Measurements from ENCODE around the gene ZNF248. TPM values are rescaled to one million over a fixed set of nuclear protein-coding genes. Genes with fewer than 3 reads are reported as not detected.
A peak's percentile ranks its signal among the peaks of the same experiment; 100 is the strongest.
"Not testable (repeated sequence)": the region's sequence is repeated elsewhere in the genome, so short reads cannot be mapped to it uniquely, and the experiment has no call there.

ZNF248 gene
- total and polyA plus RNA-seq, 9 donors = 9.1 to 19.9 (median 17.5) TPM

DNA sequence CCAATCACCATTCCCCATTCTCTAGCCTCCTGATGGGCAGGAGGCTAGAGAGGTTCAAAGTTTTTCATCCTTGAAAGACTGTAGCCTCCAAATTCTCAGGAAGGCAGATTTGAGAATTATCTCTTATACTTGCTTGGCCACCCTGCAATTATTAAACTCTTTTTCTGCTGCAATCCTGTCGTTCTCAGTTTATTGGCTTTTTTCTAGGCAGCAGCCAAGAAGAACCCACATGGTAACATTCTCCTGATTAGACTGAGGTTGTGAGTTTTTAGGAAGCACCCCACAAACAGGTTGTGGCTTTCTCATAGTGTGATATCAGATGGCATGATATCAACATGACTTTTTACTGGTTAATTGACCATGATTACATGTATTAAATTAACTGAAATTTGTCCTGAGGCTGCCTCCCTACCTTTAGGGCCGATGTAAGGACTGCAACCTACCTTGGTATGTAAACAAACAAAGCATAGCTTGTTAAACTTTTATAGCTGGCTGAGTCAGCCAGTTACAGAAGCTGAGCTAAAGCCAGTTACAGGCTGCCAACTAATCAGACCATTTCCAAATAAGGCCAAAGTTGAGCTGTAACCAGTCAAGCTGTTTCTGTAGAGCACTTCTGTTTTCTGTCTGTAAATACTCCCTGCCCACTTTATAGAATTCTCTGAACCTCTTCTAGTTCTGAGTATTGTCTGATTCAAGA lies 3.2 kb upstream of the ZNF248 start:
- H3K27me3 ChIP-seq = no peaks in the 10 kb centered on the region
- H3K4me3 ChIP-seq = no peak overlapping the region
- H3K27ac ChIP-seq = no peak overlapping the region
- 31 to 43% (median 43%) methylated on average over 2 of the region's 2 CpGs for WGBS, 3 donors
- H3K4me1 ChIP-seq (ENCODE audit: insufficient read depth) = peaks cover 5% of the 10 kb centered on the region
- DNase-seq = no peak
- H3K36me3 ChIP-seq = no peaks in the 10 kb centered on the region
- intact Hi-C loops (cut with DNase I) = no loop called here
- TF ChIP-seq EP300 (IDR thresholded peaks at IDR 0.05) (no peak), POLR2A (IDR thresholded peaks at IDR 0.05) (no peak)
- TF ChIP-seq, protein P1, sequence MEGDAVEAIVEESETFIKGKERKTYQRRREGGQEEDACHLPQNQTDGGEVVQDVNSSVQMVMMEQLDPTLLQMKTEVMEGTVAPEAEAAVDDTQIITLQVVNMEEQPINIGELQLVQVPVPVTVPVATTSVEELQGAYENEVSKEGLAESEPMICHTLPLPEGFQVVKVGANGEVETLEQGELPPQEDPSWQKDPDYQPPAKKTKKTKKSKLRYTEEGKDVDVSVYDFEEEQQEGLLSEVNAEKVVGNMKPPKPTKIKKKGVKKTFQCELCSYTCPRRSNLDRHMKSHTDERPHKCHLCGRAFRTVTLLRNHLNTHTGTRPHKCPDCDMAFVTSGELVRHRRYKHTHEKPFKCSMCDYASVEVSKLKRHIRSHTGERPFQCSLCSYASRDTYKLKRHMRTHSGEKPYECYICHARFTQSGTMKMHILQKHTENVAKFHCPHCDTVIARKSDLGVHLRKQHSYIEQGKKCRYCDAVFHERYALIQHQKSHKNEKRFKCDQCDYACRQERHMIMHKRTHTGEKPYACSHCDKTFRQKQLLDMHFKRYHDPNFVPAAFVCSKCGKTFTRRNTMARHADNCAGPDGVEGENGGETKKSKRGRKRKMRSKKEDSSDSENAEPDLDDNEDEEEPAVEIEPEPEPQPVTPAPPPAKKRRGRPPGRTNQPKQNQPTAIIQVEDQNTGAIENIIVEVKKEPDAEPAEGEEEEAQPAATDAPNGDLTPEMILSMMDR (IDR thresholded peaks at IDR 0.05) = no peak
- no peaks in the 10 kb centered on the region for H3K9me3 ChIP-seq

DNA sequence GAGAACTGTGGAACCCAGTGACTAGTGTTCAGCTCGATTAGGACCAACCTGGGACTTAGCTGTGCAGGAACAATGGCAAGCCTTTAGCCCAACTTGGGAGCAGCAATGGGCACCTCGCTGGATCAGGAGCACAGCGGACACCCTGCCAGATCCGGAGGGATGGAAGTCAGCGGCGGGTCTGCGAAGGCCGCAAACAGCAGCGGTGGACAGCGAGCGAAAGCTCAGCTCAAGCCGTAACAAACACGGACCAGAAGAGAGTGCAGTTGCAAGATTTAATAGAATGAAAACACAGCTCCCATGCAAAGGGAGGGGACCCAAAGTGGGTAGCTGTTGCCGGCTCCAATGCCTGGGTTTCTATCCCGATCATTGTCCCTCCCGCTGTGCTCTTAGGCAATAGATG lies 1.9 kb upstream of the ZNF248 start:
- intact Hi-C loops (cut with DNase I) = loop anchor here in 3 of 4 donors (5.0 to 10.0 kb wide), 3 partner anchors 116 to 236 kb away; partner anchors contain the start of genes ZNF25 (in 2 of the 3), ZNF33A (in 1 of the 3) and ZNF37A (in 1 of the 3)
- not testable (repeated sequence) for H3K27me3 ChIP-seq; H3K4me1 ChIP-seq (ENCODE audit: insufficient read depth); H3K27ac ChIP-seq; H3K36me3 ChIP-seq; H3K9me3 ChIP-seq; H3K4me3 ChIP-seq
- WGBS, 3 donors = 95 to 96% (median 96%) methylated on average over 16 of the region's 16 CpGs
- DNase-seq = peak in 1 of 5 donors; percentile 23

DNA sequence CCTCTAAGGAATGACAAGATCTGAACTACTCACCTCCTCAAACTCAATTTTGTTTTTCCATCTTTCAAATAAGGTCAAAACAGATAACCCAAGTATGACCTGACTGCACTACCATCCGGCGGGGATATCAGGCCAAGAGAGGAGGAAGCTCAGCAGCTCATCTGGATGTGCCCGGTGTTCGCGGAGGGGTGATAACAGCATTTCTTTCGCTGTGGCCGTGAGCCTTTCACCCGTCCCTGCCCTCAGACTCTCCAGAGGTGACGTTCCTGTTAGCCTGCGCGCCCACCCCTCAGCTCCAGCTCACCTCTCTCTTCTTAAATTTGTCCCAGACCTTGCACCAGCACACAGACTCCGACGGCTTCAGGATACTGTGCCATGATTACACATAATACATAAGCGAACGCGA lies 526 bp downstream of the ZNF248 start:
- DNase-seq = peak in 4 of 5 donors; percentile 25 to 52 (median 36)
- Histone ChIP-seq H3K4me1 (ENCODE audit: insufficient read depth) (peaks cover 8% of the 10 kb centered on the region), H3K27me3 (no peaks in the 10 kb centered on the region), H3K36me3 (no peaks in the 10 kb centered on the region), H3K27ac (peak overlapping the region; percentile 98 to 99), H3K4me3 (peak overlapping the region; percentile 92), H3K9me3 (no peaks in the 10 kb centered on the region)
- TF ChIP-seq, protein P1 (IDR thresholded peaks at IDR 0.05) = no peak
- TF ChIP-seq POLR2A (IDR thresholded peaks at IDR 0.05) (no peak), EP300 (IDR thresholded peaks at IDR 0.05) (no peak)
- intact Hi-C loops (cut with DNase I) = loop anchor here in 3 of 4 donors (5.0 to 10.0 kb wide), 3 partner anchors 118 to 238 kb away; partner anchors contain the start of genes ZNF25 (in 2 of the 3), ZNF33A (in 1 of the 3) and ZNF37A (in 1 of the 3)
- WGBS, 3 donors = 0 to 1% (median 1%) methylated on average over 16 of the region's 16 CpGs

DNA sequence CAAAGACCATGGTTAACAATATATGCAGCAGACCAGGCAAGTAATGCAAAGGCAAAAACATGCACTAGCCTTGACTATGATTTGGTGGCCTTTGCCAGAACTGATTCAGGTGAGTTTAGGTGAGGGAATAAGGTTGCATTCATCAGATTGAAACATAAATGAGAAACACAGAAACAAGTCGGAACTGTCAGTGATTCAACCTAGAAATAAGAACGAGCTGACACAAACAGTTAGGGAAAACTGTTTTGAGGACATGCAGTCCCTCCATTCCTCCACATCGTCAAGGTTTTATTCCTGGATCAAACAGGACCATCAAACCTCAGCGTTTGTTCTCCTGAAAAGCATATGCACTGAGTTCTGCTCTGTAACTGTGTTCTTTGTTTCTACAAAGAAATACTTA lies 1.8 kb downstream of the ZNF248 start:
- Histone ChIP-seq H3K27ac (peak overlapping the region in 1 of 2 donors; percentile 99), H3K36me3 (no peaks in the 10 kb centered on the region), H3K4me3 (peak overlapping the region; percentile 92), H3K27me3 (no peaks in the 10 kb centered on the region), H3K9me3 (no peaks in the 10 kb centered on the region), H3K4me1 (ENCODE audit: insufficient read depth) (peaks cover 8% of the 10 kb centered on the region)
- intact Hi-C loops (cut with DNase I) = loop anchor here in 3 of 4 donors (5.0 to 10.0 kb wide), 3 partner anchors 119 to 239 kb away; partner anchors contain the start of genes ZNF25 (in 2 of the 3), ZNF33A (in 1 of the 3) and ZNF37A (in 1 of the 3)
- WGBS, 3 donors = 21 to 33% (median 26%) methylated on average over 4 of the region's 4 CpGs
- no peak for DNase-seq
- TF ChIP-seq, protein P1 (IDR thresholded peaks at IDR 0.05) = no peak
- TF ChIP-seq POLR2A (IDR thresholded peaks at IDR 0.05) (no peak), EP300 (IDR thresholded peaks at IDR 0.05) (no peak)

DNA sequence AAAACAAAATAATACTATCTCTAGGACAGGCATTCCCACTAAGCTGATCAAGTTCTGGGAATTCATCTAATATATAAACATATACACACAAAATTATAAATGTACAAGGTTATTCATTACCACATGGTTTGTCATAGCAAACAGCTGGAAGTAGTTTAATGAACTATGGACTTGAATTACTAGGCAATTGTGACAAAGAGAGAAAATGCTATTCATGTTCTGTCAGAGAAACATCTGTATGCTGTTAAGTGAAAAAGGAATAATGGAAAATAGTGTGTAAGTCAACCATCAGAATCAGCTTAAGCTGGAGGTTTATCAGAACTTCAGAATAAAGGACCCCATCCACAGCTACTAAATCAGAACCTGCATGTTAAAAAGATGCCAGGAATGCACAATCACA lies 2.8 kb downstream of the ZNF248 start:
- intact Hi-C loops (cut with DNase I) = loop anchor here in 3 of 4 donors (5.0 to 10.0 kb wide), 3 partner anchors 120 to 240 kb away; partner anchors contain the start of genes ZNF25 (in 2 of the 3), ZNF33A (in 1 of the 3) and ZNF37A (in 1 of the 3)

More for the DNA sequence above, 2.8 kb downstream of the ZNF248 start:
- H3K36me3 ChIP-seq = no peaks in the 10 kb centered on the region
- no peak for DNase-seq
- H3K27me3 ChIP-seq = no peaks in the 10 kb centered on the region
- no peak overlapping the region for H3K4me3 ChIP-seq
- H3K9me3 ChIP-seq = no peaks in the 10 kb centered on the region
- H3K27ac ChIP-seq = no peak overlapping the region
- peaks cover 8% of the 10 kb centered on the region for H3K4me1 ChIP-seq (ENCODE audit: insufficient read depth)
- TF ChIP-seq POLR2A (IDR thresholded peaks at IDR 0.05) (no peak), EP300 (IDR thresholded peaks at IDR 0.05) (no peak)
- TF ChIP-seq, protein P1 (IDR thresholded peaks at IDR 0.05) = no peak
